SK-N-SH (cell line): Measurements from ENCODE around the gene TMEM147. TPM values are rescaled to one million over a fixed set of nuclear protein-coding genes. Genes with fewer than 3 reads are reported as not detected.

Experiments used
- CTCF ChIA-PET: fragments of 300-600, 350-600 bp; formaldehyde crosslinking; extraction: SDS; loops from one replicate; lab custom pipeline; 2021; lab: Yijun Ruan, JAX
- POLR2A ChIA-PET: fragments of 350-600 bp; sonication (Branson Sonifier 250); formaldehyde crosslinking; extraction: SDS; loops from one replicate; lab custom pipeline; 2020; ENCODE audit warnings: antibody characterized with exemption, inconsistent platforms; lab: Yijun Ruan, JAX
- DNase-seq: peaks from one replicate; pipeline ENCODE4 v3.0.0; 2012
- H2AFZ ChIP-seq: fragments of 200-600 bp; sonication (generic); 2 replicates; pipeline ENCODE4 v1.8.1; 2016; ENCODE audit warnings: antibody characterized with exemption, mild to moderate bottlenecking, low read depth
- H3F3A ChIP-seq: fragments of 200-600 bp; sonication (generic); replicated peaks from 2 replicates; pipeline ENCODE3; 2016; ENCODE audit warnings: antibody characterized with exemption, mild to moderate bottlenecking; ENCODE audit not compliant: insufficient read depth
- H3K27ac ChIP-seq, 2 experiments: fragments of 200-500 bp in 1 of 2; fragments of 200-600 bp in 1 of 2; sonication (Bioruptor generic) in 1 of 2; sonication (generic), shearing (Covaris generic) in 1 of 2; 2 replicates each; pipeline versions ENCODE4 v1.5.1 to v1.6.1; 2014 to 2016; ENCODE audit warnings: low read depth in 2 of 2, inconsistent platforms in 1 of 2, low read length in 1 of 2, mild to moderate bottlenecking in 1 of 2, mixed read lengths in 1 of 2
- H3K27me3 ChIP-seq: fragments of 200-600 bp; sonication (generic), shearing (Covaris generic); 2 replicates; pipeline ENCODE4 v1.6.1; 2016; ENCODE audit warnings: mixed run types; ENCODE audit not compliant: insufficient read depth
- H3K36me3 ChIP-seq, 2 experiments: fragments of 200-500 bp in 1 of 2; fragments of 200-600 bp in 1 of 2; sonication (Bioruptor generic) in 1 of 2; sonication (generic) in 1 of 2; replicated peaks in 1 of 2; 2 replicates each; pipeline versions ENCODE3 to v1.5.1; 2014 to 2016; ENCODE audit warnings: low read length in 1 of 2, mild to moderate bottlenecking in 1 of 2; ENCODE audit not compliant: insufficient read depth in 2 of 2, control insufficient read depth in 1 of 2
- H3K4me1 ChIP-seq, 2 experiments: fragments of 200-500 bp in 1 of 2; fragments of 200-600 bp in 1 of 2; sonication (Bioruptor generic) in 1 of 2; sonication (generic), shearing (Covaris generic) in 1 of 2; 2 replicates each; pipeline versions ENCODE4 v1.5.1 to v1.6.1; 2014 to 2016; ENCODE audit warnings: low read depth in 1 of 2, low read length in 1 of 2, mixed run types in 1 of 2; ENCODE audit not compliant: insufficient read depth in 2 of 2, control insufficient read depth in 1 of 2
- H3K4me2 ChIP-seq: fragments of 200-600 bp; sonication (generic), shearing (Covaris generic); 2 replicates; pipeline ENCODE4 v1.6.1; 2017; ENCODE audit warnings: mixed run types
- H3K4me3 ChIP-seq, 2 experiments: fragments of 200-500 bp in 1 of 2; fragments of 200-600 bp in 1 of 2; sonication (Bioruptor generic) in 1 of 2; sonication (generic), shearing (Covaris generic) in 1 of 2; 2 replicates each; pipeline versions ENCODE4 v1.5.1 to v1.8.1; 2014 to 2016; ENCODE audit warnings: low read depth in 2 of 2, inconsistent platforms in 1 of 2, low read length in 1 of 2, mild to moderate bottlenecking in 1 of 2, mixed read lengths in 1 of 2, moderate library complexity in 1 of 2
- H3K79me2 ChIP-seq: fragments of 200-600 bp; sonication (generic); 2 replicates; pipeline ENCODE4 v1.8.1; 2017; ENCODE audit warnings: mild to moderate bottlenecking; ENCODE audit not compliant: insufficient read depth
- H3K9ac ChIP-seq: fragments of 200-600 bp; sonication (generic); 2 replicates; pipeline ENCODE4 v1.6.1; 2017; ENCODE audit warnings: mixed run types
- H3K9me2 ChIP-seq: fragments of 200-600 bp; sonication (generic); 2 replicates; pipeline ENCODE4 v1.6.1; 2017; ENCODE audit warnings: mixed run types
- H3K9me3 ChIP-seq: fragments of 200-600 bp; sonication (generic); 2 replicates; pipeline ENCODE4 v1.6.1; 2017; ENCODE audit warnings: mixed run types, mild to moderate bottlenecking, moderate library complexity
- H4K20me1 ChIP-seq: fragments of 200-600 bp; sonication (generic); 2 replicates; pipeline ENCODE4 v1.6.1; 2017; ENCODE audit warnings: mild to moderate bottlenecking, mixed run types; ENCODE audit not compliant: insufficient read depth
- CHD2 ChIP-seq: fragments of 150-350 bp; IDR thresholded peaks from 2 replicates; pipeline ENCODE4 v1.6.1; 2018; ENCODE audit warnings: low read length; ENCODE audit not compliant: partially characterized antibody
- EZH2phosphoT487 ChIP-seq: fragments of 200-600 bp; sonication (generic); IDR thresholded peaks from 2 replicates; pipeline ENCODE4 v1.6.1; 2017; ENCODE audit warnings: low read depth, mixed run types, mild to moderate bottlenecking, antibody characterized with exemption, moderate library complexity, borderline replicate concordance
- FOXJ3 ChIP-seq: sonication (generic); formaldehyde crosslinking; IDR thresholded peaks from 2 replicates; pipeline ENCODE4 v1.5.1; 2020; ENCODE audit warnings: mild to moderate bottlenecking, missing genetic modification reagents
- FOXM1 ChIP-seq: IDR thresholded peaks from 2 replicates; pipeline ENCODE4 v1.4.0; 2012; ENCODE audit warnings: low read depth, mild to moderate bottlenecking
- JUND ChIP-seq: IDR thresholded peaks from 2 replicates; pipeline ENCODE4 v1.4.0; 2012
- MAX ChIP-seq: IDR thresholded peaks from 2 replicates; pipeline ENCODE4 v1.4.0; 2012; ENCODE audit warnings: low read depth
- MEF2A ChIP-seq: IDR thresholded peaks from 2 replicates; pipeline ENCODE4 v1.4.0; 2012; ENCODE audit warnings: low read depth, borderline replicate concordance
- MXI1 ChIP-seq: IDR thresholded peaks from 2 replicates; pipeline ENCODE4 v1.6.1; 2012; ENCODE audit warnings: mild to moderate bottlenecking, low read depth, low read length, improper control_type of control experiment
- RAD21 ChIP-seq: IDR thresholded peaks from 2 replicates; pipeline ENCODE4 v1.6.1; 2012; ENCODE audit warnings: mild to moderate bottlenecking, low read length
- RCOR1 ChIP-seq: fragments of 150-350 bp; IDR thresholded peaks from 2 replicates; pipeline ENCODE4 v1.6.1; 2017; ENCODE audit warnings: antibody characterized with exemption, low read length
- REST ChIP-seq: IDR thresholded peaks from 2 replicates; pipeline ENCODE4 v1.6.1; 2012; ENCODE audit warnings: mild to moderate bottlenecking, low read depth, low read length, moderate library complexity
- TAF1 ChIP-seq: IDR thresholded peaks from 2 replicates; pipeline ENCODE4 v1.6.1; 2012; ENCODE audit warnings: low read depth, mild to moderate bottlenecking, low read length, moderate library complexity, borderline replicate concordance
- USF1 ChIP-seq: IDR thresholded peaks from 2 replicates; pipeline ENCODE4 v1.4.0; 2012; ENCODE audit warnings: low read depth, borderline replicate concordance
- USF2 ChIP-seq: fragments of 150-350 bp; IDR thresholded peaks from 2 replicates; pipeline ENCODE4 v1.6.1; 2017; ENCODE audit warnings: antibody characterized with exemption, low read length, low read depth, borderline replicate concordance
- YY1 ChIP-seq: IDR thresholded peaks from 2 replicates; pipeline ENCODE4 v1.4.0; 2012; ENCODE audit warnings: low read depth, mild to moderate bottlenecking
- WGBS: methylation state at CpG from one replicate; pipeline ENCODE4 v1.1.6; 2017; ENCODE audit warnings: low lambda C conversion rate; 5-methylcytosine and 5-hydroxymethylcytosine counted together
- polyA plus RNA-seq, 3 experiments: library from polyadenylated mRNA; depleted of rRNA; stranded (reverse); fragments of >200 nt; gene quantifications; 2 replicates each; pipeline ENCODE4 v1.2.3, GENCODE V29; 2012

TMEM147 gene
- polyA plus RNA-seq, 1 of the 3 experiments (the other 2 are of a cell fraction) = 202 TPM

GRCh38 chr19:35531291-35531690 lies 14.1 kb upstream of the TMEM147 start (continued):
- TF ChIP-seq REST (no peak), JUND (no peak), USF1 (no peak)

- Histone ChIP-seq H2AFZ (no peak within 1 kb of the TSS), H3F3A (no peaks in the 10 kb centered on the region), H3K36me3 (no peaks in the 10 kb centered on the region), H3K9me3 (no peaks in the 10 kb centered on the region), H3K4me1 (peaks cover 0 to 5% of the 10 kb centered on the region in 2 experiments; a peak in 1 of 4 replicates), H3K27me3 (peaks cover 76% of the 10 kb centered on the region), H3K79me2 (no peaks in the 10 kb centered on the region), H3K9me2 (no peaks in the 10 kb centered on the region), H3K27ac (no peak within 1 kb of the TSS), H3K4me3 (no peak within 1 kb of the TSS), H3K4me2 (no peak within 1 kb of the TSS), H4K20me1 (no peaks in the 10 kb centered on the region), H3K9ac (no peak within 1 kb of the TSS)
- 39% methylated on average over 27 of the region's 39 CpGs for WGBS
- DNase-seq = peak; percentile 52
- ChIA-PET CTCF (no interaction called here), POLR2A (no interaction called here)
- TF ChIP-seq YY1 = no peak
Observed at GRCh38 chr19:35533201-35533821, 12.1 kb upstream of the TMEM147 start, which contains the start of gene GAPDHS. Gene GAPDHS (plus strand): TSS chr19:35533456. CDS start chr19:35533528, 72 bp downstream.

- Histone ChIP-seq H3K4me3 (no peak overlapping the region), H3K36me3 (no peaks in the 10 kb centered on the region), H3K9ac (no peak overlapping the region), H3F3A (no peaks in the 10 kb centered on the region), H4K20me1 (no peaks in the 10 kb centered on the region), H3K9me3 (no peaks in the 10 kb centered on the region), H3K79me2 (no peaks in the 10 kb centered on the region), H3K9me2 (no peaks in the 10 kb centered on the region), H3K27ac (no peak overlapping the region), H3K4me1 (peaks cover 0 to 5% of the 10 kb centered on the region in 2 experiments; a peak in 1 of 4 replicates), H3K4me2 (no peak overlapping the region), H3K27me3 (peaks cover 70% of the 10 kb centered on the region), H2AFZ (no peak overlapping the region)
- POLR2A ChIA-PET = no interaction called here
- CTCF ChIA-PET = interaction anchor here (1.4 kb wide), 1 partner anchor 15 kb away, joined by 9 read pairs; no protein-coding TSS in a partner anchor
- 18% methylated on average over 27 of the region's 30 CpGs for WGBS
- no peak for DNase-seq
- TF ChIP-seq YY1 = no peak
- no peak for TF ChIP-seq USF2
- no peak for TF ChIP-seq FOXJ3
- TF ChIP-seq MEF2A = no peak
- no peak for TF ChIP-seq MAX
- TF ChIP-seq RAD21 = no peak
- no peak for TF ChIP-seq RCOR1
- TF ChIP-seq CHD2 = no peak
- no peak for TF ChIP-seq MXI1
- TF ChIP-seq FOXM1 = no peak
- TF ChIP-seq TAF1 = no peak
- no peak for TF ChIP-seq EZH2phosphoT487
Observed at GRCh38 chr19:35533822-35534392, 11.5 kb upstream of the TMEM147 start.
